ENCODE results near the gene ZNF341.
A peak's percentile ranks its signal among the peaks of the same experiment; 100 is the strongest.
"Not testable (repeated sequence)": the region's sequence is repeated elsewhere in the genome, so short reads cannot be mapped to it uniquely, and the experiment has no call there.

The ZNF341 gene

GRCh38 chr20:33731693-33732165 is at the start of gene ZNF341:
ZNF341 (plus strand) TSS chr20:33731996; CDS start chr20:33732022, 26 bp downstream.
- no peak for DNase-seq (ENCODE audit: low spot score)

- no peak for DNase-seq (ENCODE audit: low spot score)
Measured at GRCh38 chr20:33684533-33685327, 47.1 kb upstream of the ZNF341 start.

GRCh38 chr20:33685328-33686099 is 46.3 kb upstream of the ZNF341 start:
- DNase-seq (ENCODE audit: low spot score), result no peak

GRCh38 chr20:33686100-33686983 is 45.5 kb upstream of the ZNF341 start, which contains the start of gene E2F1:
E2F1 (minus strand) TSS chr20:33686385; CDS start chr20:33686264, 121 bp downstream.
- peak; percentile 89 for DNase-seq (ENCODE audit: low spot score)

GRCh38 chr20:33686984-33687366 is 44.8 kb upstream of the ZNF341 start:
- DNase-seq (ENCODE audit: low spot score), result no peak

GRCh38 chr20:33687370-33687915 is 44.4 kb upstream of the ZNF341 start:
- no peak for DNase-seq (ENCODE audit: low spot score)

GRCh38 chr20:33687993-33688937 is 43.5 kb upstream of the ZNF341 start:
- DNase-seq (ENCODE audit: low spot score), result no peak

- DNase-seq (ENCODE audit: low spot score), result no peak
Measured at GRCh38 chr20:33688938-33689424, 42.8 kb upstream of the ZNF341 start.

- DNase-seq (ENCODE audit: low spot score), result no peak
Measured at GRCh38 chr20:33689493-33689892, 42.3 kb upstream of the ZNF341 start.

GRCh38 chr20:33689973-33690372 is 41.8 kb upstream of the ZNF341 start:
- peak; percentile 87 for DNase-seq (ENCODE audit: low spot score)

- no peak for DNase-seq (ENCODE audit: low spot score)
Measured at GRCh38 chr20:33693289-33693688, 38.5 kb upstream of the ZNF341 start.

- peak; percentile 85 for DNase-seq (ENCODE audit: low spot score)
Measured at GRCh38 chr20:33693741-33694638, 37.8 kb upstream of the ZNF341 start.

- no peak for DNase-seq (ENCODE audit: low spot score)
Measured at GRCh38 chr20:33694639-33695012, 37.2 kb upstream of the ZNF341 start.

- DNase-seq (ENCODE audit: low spot score), result no peak
Measured at GRCh38 chr20:33696448-33696847, 35.3 kb upstream of the ZNF341 start.

GRCh38 chr20:33697129-33697528 is 34.7 kb upstream of the ZNF341 start:
- peak; percentile 63 for DNase-seq (ENCODE audit: low spot score)

- not testable (repeated sequence) for DNase-seq (ENCODE audit: low spot score)
Measured at GRCh38 chr20:33698966-33699365, 32.8 kb upstream of the ZNF341 start.

GRCh38 chr20:33700696-33701441 is 30.9 kb upstream of the ZNF341 start:
- DNase-seq (ENCODE audit: low spot score), result not testable (repeated sequence)

GRCh38 chr20:33701629-33702450 is 30.0 kb upstream of the ZNF341 start:
- DNase-seq (ENCODE audit: low spot score), result no peak

Measured in pons (tissue), 1 donor.